ENCODE data around the gene CCDC6. TPM values are rescaled to one million over a fixed set of nuclear protein-coding genes. Genes with fewer than 3 reads are reported as not detected.

CCDC6 gene
- total RNA-seq, 4 donors from 2014 or later: 53.2 to 72.4 (median 66.4) TPM

DNA sequence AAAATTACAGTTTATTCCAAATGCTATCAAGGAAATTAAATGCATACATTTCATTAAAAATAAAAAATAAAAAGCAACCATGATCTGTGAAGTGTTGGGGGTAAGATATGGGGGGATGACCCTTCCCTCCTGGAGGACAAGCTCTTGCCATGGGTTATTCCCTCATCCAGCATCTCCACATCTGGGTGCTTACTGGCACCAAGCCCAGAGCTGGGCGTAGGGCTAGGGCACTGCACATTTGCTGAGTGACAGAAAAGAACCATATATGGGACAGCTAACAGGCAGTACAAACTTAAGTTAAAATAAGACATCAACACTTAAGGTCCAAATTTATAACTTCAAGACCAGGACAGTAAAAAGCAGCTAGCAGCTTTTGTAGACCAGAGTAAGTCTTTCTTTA lies 10.2 kb downstream of the CCDC6 start:
- Histone ChIP-seq H3K9me3 (no peaks in the 10 kb centered on the region), H3K4me3 (no peak overlapping the region), H3K27ac (peak overlapping the region; percentile 64 to 82), H3K27me3 (no peaks in the 10 kb centered on the region), H3K4me1 (peaks cover 22 to 28% of the 10 kb centered on the region in 2 donors), H3K36me3 (no peaks in the 10 kb centered on the region)
- no peak for TF ChIP-seq CTCF (IDR thresholded peaks at IDR 0.05)
- TF ChIP-seq POLR2A (IDR thresholded peaks at IDR 0.05): no peak
- intact Hi-C loops (cut with DNase I; ENCODE audit: low total_unique reads): no loop called here
- no peak for DNase-seq

GRCh38 chr10:59895629-59896116 lies 10.7 kb downstream of the CCDC6 start:
- H3K4me1 ChIP-seq: peaks cover 20 to 28% of the 10 kb centered on the region in 2 donors

DNA sequence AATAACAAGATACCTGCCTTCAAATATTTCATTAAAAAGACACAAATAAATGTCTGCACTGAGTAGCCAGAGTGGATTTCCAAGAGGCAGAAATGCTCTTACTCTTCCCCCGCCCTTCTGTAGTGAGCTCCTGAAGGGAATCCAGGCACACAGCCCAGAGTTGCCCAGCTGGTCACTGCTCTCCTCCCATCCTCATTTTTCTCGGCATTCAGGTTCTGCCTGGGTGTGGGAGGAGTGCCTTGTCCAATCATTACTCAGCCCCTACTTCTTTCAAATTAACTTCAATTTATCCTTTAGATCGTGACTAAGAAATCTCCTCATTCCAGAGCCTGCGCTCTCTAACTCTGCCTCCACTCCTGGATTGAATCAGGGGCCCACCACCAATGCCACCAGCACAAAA lies 12.2 kb downstream of the CCDC6 start:
- no peaks in the 10 kb centered on the region for H3K9me3 ChIP-seq
- no peak overlapping the region for H3K4me3 ChIP-seq
- peak; percentile 70 to 78 for DNase-seq
- TF ChIP-seq CTCF (IDR thresholded peaks at IDR 0.05) (no peak), POLR2A (IDR thresholded peaks at IDR 0.05) (no peak)
- no peaks in the 10 kb centered on the region for H3K27me3 ChIP-seq
- intact Hi-C loops (cut with DNase I; ENCODE audit: low total_unique reads): no loop called here
- peaks cover 18 to 28% of the 10 kb centered on the region in 2 donors for H3K4me1 ChIP-seq
- no peaks in the 10 kb centered on the region for H3K36me3 ChIP-seq
- peak overlapping the region; percentile 64 to 82 for H3K27ac ChIP-seq

More at GRCh38 chr10:59895629-59896116, 10.7 kb downstream of the CCDC6 start:
- intact Hi-C loops (cut with DNase I; ENCODE audit: low total_unique reads): no loop called here
- Histone ChIP-seq H3K4me3 (no peak overlapping the region), H3K36me3 (no peaks in the 10 kb centered on the region), H3K9me3 (no peaks in the 10 kb centered on the region), H3K27me3 (no peaks in the 10 kb centered on the region), H3K27ac (peak overlapping the region; percentile 64 to 82)
- TF ChIP-seq POLR2A (IDR thresholded peaks at IDR 0.05) (no peak), CTCF (IDR thresholded peaks at IDR 0.05) (no peak)
- DNase-seq: no peak

DNA sequence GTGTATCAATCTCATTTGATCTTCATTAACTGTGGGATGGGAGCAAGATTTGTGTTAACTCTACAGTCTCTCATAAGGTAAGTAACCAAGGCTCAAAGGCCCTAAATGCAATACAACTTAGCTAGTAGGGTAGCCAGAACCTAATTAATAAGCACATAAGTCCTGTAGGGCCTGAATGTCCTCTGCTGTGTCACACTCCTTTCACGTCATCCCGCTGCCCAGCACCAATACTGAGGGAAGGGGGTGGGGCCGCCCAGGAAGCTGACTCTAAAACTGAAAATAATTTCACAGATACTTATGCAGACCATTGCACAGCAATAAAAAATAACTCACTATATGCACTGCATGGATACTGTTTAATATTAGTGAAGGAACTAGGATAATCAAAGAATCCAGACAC lies 13.7 kb downstream of the CCDC6 start:
- no peaks in the 10 kb centered on the region for H3K27me3 ChIP-seq
- intact Hi-C loops (cut with DNase I; ENCODE audit: low total_unique reads): no loop called here
- DNase-seq: no peak
- H3K9me3 ChIP-seq: no peaks in the 10 kb centered on the region
- H3K27ac ChIP-seq: peak overlapping the region in 1 of 2 donors; percentile 82
- no peaks in the 10 kb centered on the region for H3K36me3 ChIP-seq
- TF ChIP-seq CTCF (IDR thresholded peaks at IDR 0.05) (no peak), POLR2A (IDR thresholded peaks at IDR 0.05) (no peak)
- H3K4me1 ChIP-seq: peaks cover 18 to 28% of the 10 kb centered on the region in 2 donors
- H3K4me3 ChIP-seq: no peak overlapping the region

- TF ChIP-seq CTCF (IDR thresholded peaks at IDR 0.05) (no peak), POLR2A (IDR thresholded peaks at IDR 0.05) (no peak)
- H3K27ac ChIP-seq: peak overlapping the region in 1 of 2 donors; percentile 32
- H3K36me3 ChIP-seq: no peaks in the 10 kb centered on the region
- H3K4me1 ChIP-seq: peaks cover 18 to 28% of the 10 kb centered on the region in 2 donors
- intact Hi-C loops (cut with DNase I; ENCODE audit: low total_unique reads): no loop called here
- no peak overlapping the region for H3K4me3 ChIP-seq
- H3K9me3 ChIP-seq: no peaks in the 10 kb centered on the region
- no peak for DNase-seq
- H3K27me3 ChIP-seq: no peaks in the 10 kb centered on the region
These were observed 14.4 kb downstream of the CCDC6 start for GRCh38 chr10:59891936-59892335.
